Endodermal cell (in vitro differentiated cells): ENCODE results near the gene FAM151B. TPM values are rescaled to one million over a fixed set of nuclear protein-coding genes. Genes with fewer than 3 reads are reported as not detected.

Experiments used
- DNase-seq: peaks from one replicate; pipeline ENCODE4 v3.0.0-alpha.2; 2017
- H3K27ac ChIP-seq: 2 replicates; pipeline ENCODE4 v1.5.1; 2013; ENCODE audit warnings: mild to moderate bottlenecking, low read depth, low read length, moderate library complexity
- H3K27me3 ChIP-seq: 2 replicates; pipeline ENCODE4 v1.6.1; 2013; ENCODE audit warnings: mild to moderate bottlenecking, low read length, moderate library complexity; ENCODE audit not compliant: insufficient read depth, control insufficient read depth, poor library complexity, severe bottlenecking
- H3K36me3 ChIP-seq: 2 replicates; pipeline ENCODE4 v1.7.0; 2013; ENCODE audit warnings: mild to moderate bottlenecking, low read length, moderate library complexity; ENCODE audit not compliant: control insufficient read depth, insufficient read depth
- H3K4me1 ChIP-seq: one replicate; pipeline ENCODE4 v1.7.0; 2013; ENCODE audit warnings: low read length; ENCODE audit not compliant: control insufficient read depth, insufficient read depth
- H3K4me3 ChIP-seq: 2 replicates; pipeline ENCODE4 v1.5.1; 2013; ENCODE audit warnings: mild to moderate bottlenecking, low read length, moderate library complexity
- H3K9ac ChIP-seq: 2 replicates; pipeline ENCODE4 v1.6.1; 2013; ENCODE audit warnings: mild to moderate bottlenecking, low read length, moderate library complexity; ENCODE audit not compliant: poor library complexity, severe bottlenecking; ENCODE audit errors: extremely low read depth
- H3K9me3 ChIP-seq: 2 replicates; pipeline ENCODE4 v1.6.1; 2013; ENCODE audit warnings: mild to moderate bottlenecking, low read length, moderate library complexity; ENCODE audit not compliant: control insufficient read depth
- H3K27ac Mint-ChIP-seq: 2 replicates; pipeline ENCODE4 v1.8.0; 2020; ENCODE audit warnings: mixed read lengths
- H3K27me3 Mint-ChIP-seq: 2 replicates; pipeline ENCODE4 v1.8.0; 2021; ENCODE audit warnings: mild to moderate bottlenecking, mixed read lengths; ENCODE audit not compliant: insufficient read depth
- H3K36me3 Mint-ChIP-seq: 2 replicates; pipeline ENCODE4 v1.8.0; 2020; ENCODE audit warnings: low read depth, mixed read lengths
- H3K4me1 Mint-ChIP-seq: 2 replicates; pipeline ENCODE4 v1.8.0; 2020; ENCODE audit warnings: mixed read lengths
- H3K4me3 Mint-ChIP-seq: 2 replicates; pipeline ENCODE4 v1.8.0; 2020; ENCODE audit warnings: mild to moderate bottlenecking, moderate library complexity, mixed read lengths
- H3K9me3 Mint-ChIP-seq: 2 replicates; pipeline ENCODE4 v1.8.0; 2020; ENCODE audit warnings: mild to moderate bottlenecking, mixed read lengths
- WGBS, 2 experiments: methylation state at CpG; one replicate each; pipeline versions ENCODE4 v1.1.5 to v1.1.7; 2013; ENCODE audit warnings: missing lambda C conversion rate in 2 of 2, mixed read lengths in 1 of 2; ENCODE audit not compliant: insufficient coverage in 1 of 2, insufficient read length in 1 of 2; 5-methylcytosine and 5-hydroxymethylcytosine counted together
- total RNA-seq, 2 donors: library from RNA; stranded (reverse); fragmentation: NEBNext Ultra II Directional in 1 of 2; extraction: Animal tissue kit (Norgen Biotek cat#: 25700) in 1 of 2; gene quantifications; 2 replicates in 1 of 2; 3 replicates in 1 of 2; pipeline ENCODE4 v1.2.1, GENCODE V29; 2021
- TF ChIP-seq, protein P1 (sequence below): fragments of 200-600 bp; sonication (generic); conservative IDR thresholded peaks from 2 replicates; pipeline ENCODE4 v1.5.0; 2021; ENCODE audit warnings: antibody characterized with exemption, mild to moderate bottlenecking

Gene FAM151B
- total RNA-seq, 2 donors from 2014 or later: 1.2 to 1.5 TPM

- DNase-seq: no peak
- Histone ChIP-seq H3K9ac (no peak overlapping the region), H3K27me3 (peaks cover 21% of the 10 kb centered on the region), H3K27ac (no peak overlapping the region), H3K9me3 (no peaks in the 10 kb centered on the region), H3K4me3 (no peak overlapping the region), H3K36me3 (no peaks in the 10 kb centered on the region), H3K4me1 (no peaks in the 10 kb centered on the region)
- WGBS, 2 experiments: 89 to 100% methylated on average over 4 of the region's 4 CpGs
- H3K36me3 Mint-ChIP-seq: no peaks in the 10 kb centered on the region
- H3K27me3 Mint-ChIP-seq: peaks cover 51% of the 10 kb centered on the region
- no peak overlapping the region for H3K27ac Mint-ChIP-seq
- no peak overlapping the region for H3K4me3 Mint-ChIP-seq
- TF ChIP-seq, protein P1, sequence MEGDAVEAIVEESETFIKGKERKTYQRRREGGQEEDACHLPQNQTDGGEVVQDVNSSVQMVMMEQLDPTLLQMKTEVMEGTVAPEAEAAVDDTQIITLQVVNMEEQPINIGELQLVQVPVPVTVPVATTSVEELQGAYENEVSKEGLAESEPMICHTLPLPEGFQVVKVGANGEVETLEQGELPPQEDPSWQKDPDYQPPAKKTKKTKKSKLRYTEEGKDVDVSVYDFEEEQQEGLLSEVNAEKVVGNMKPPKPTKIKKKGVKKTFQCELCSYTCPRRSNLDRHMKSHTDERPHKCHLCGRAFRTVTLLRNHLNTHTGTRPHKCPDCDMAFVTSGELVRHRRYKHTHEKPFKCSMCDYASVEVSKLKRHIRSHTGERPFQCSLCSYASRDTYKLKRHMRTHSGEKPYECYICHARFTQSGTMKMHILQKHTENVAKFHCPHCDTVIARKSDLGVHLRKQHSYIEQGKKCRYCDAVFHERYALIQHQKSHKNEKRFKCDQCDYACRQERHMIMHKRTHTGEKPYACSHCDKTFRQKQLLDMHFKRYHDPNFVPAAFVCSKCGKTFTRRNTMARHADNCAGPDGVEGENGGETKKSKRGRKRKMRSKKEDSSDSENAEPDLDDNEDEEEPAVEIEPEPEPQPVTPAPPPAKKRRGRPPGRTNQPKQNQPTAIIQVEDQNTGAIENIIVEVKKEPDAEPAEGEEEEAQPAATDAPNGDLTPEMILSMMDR: no peak
- H3K4me1 Mint-ChIP-seq: peaks cover 21% of the 10 kb centered on the region
- no peaks in the 10 kb centered on the region for H3K9me3 Mint-ChIP-seq
Measured at GRCh38 chr5:80559244-80559643, 71.3 kb downstream of the FAM151B start.

DNA sequence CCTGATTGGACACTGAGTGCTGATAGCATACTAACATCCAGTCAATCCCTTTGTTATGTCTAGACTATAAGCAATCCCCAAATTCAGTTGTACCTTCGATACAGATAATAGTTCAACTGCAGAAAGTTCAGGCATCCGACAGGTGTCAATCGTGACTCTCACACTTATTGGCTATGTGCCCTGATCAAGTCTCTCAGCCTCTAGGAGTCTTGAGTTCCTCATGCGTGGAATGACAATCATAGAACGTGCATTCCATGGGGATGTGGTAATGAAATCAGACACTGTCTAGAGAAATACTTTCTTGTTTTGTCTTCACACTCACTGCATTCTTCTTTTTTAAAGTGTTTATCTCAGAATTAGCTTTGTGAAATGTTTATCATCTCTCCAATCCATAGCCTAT, 77.4 kb downstream of the FAM151B start:
- peaks cover 13% of the 10 kb centered on the region for H3K4me1 Mint-ChIP-seq
- no peak overlapping the region for H3K27ac ChIP-seq
- H3K9me3 Mint-ChIP-seq: no peaks in the 10 kb centered on the region
- H3K4me3 ChIP-seq: no peak overlapping the region
- no peak for DNase-seq
- no peak overlapping the region for H3K27ac Mint-ChIP-seq
- TF ChIP-seq, protein P1: no peak
- no peaks in the 10 kb centered on the region for H3K9me3 ChIP-seq
- no peaks in the 10 kb centered on the region for H3K36me3 Mint-ChIP-seq
- peaks cover 88% of the 10 kb centered on the region for H3K27me3 Mint-ChIP-seq
- WGBS, 2 experiments: 86 to 89% methylated on average over 5 of the region's 5 CpGs
- no peak overlapping the region for H3K4me3 Mint-ChIP-seq
- no peak overlapping the region for H3K9ac ChIP-seq
- no peaks in the 10 kb centered on the region for H3K36me3 ChIP-seq
- H3K4me1 ChIP-seq: no peaks in the 10 kb centered on the region
- peaks cover 82% of the 10 kb centered on the region for H3K27me3 ChIP-seq

GRCh38 chr5:80566711-80567259, 78.9 kb downstream of the FAM151B start:
- Histone ChIP-seq H3K9me3 (no peaks in the 10 kb centered on the region), H3K27ac (no peak overlapping the region), H3K4me3 (no peak overlapping the region), H3K4me1 (no peaks in the 10 kb centered on the region), H3K27me3 (peaks cover 96% of the 10 kb centered on the region), H3K36me3 (no peaks in the 10 kb centered on the region), H3K9ac (no peak overlapping the region)
- Mint-ChIP-seq H3K4me1 (peaks cover 10% of the 10 kb centered on the region), H3K4me3 (no peak overlapping the region), H3K36me3 (no peaks in the 10 kb centered on the region), H3K27me3 (peaks cover 98% of the 10 kb centered on the region), H3K27ac (no peak overlapping the region), H3K9me3 (no peaks in the 10 kb centered on the region)
- TF ChIP-seq, protein P1: no peak
- no peak for DNase-seq
- 72 to 85% methylated on average over 2 to 5 of the region's 5 CpGs for WGBS, 2 experiments
